GM12864 (cell line): Measurements from ENCODE around the gene WNT6.

Experiments used
- DNase-seq: peaks from one replicate; pipeline ENCODE4 v3.0.0-alpha.2; 2011; ENCODE audit warnings: low read depth
- H3K4me3 ChIP-seq: 2 replicates; pipeline ENCODE4 v1.5.1; 2011; ENCODE audit warnings: mild to moderate bottlenecking, low read depth, low read length, control low read depth
- CTCF ChIP-seq: IDR thresholded peaks from 2 replicates; pipeline ENCODE4 v1.5.1; 2011; ENCODE audit warnings: low read depth, mild to moderate bottlenecking, moderate library complexity, low read length, control low read depth, inconsistent platforms; ENCODE audit errors: missing control alignments

The WNT6 gene

GRCh38 chr2:218893349-218894150 is 33.9 kb downstream of the WNT6 start:
- TF ChIP-seq CTCF: no peak
- peak overlapping the region; percentile 75 for H3K4me3 ChIP-seq
- no peak for DNase-seq

- DNase-seq: no peak
- peak overlapping the region; percentile 75 for H3K4me3 ChIP-seq
- TF ChIP-seq CTCF: no peak
These were observed 34.7 kb downstream of the WNT6 start for GRCh38 chr2:218894151-218894879.

DNA sequence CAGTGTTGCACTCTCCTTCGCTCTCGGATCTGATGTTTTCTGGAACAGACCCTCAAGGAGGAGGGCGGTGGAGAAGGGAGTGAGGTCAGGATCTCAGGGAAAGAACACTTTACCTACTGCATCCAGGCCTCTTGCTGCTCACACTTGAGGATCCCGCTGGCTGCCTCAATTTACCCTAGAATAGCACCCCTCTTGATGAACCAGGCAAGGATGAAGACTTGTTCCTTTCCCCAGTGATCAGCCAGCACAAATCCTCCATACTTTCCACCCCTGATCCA is 35.2 kb downstream of the WNT6 start:
- DNase-seq: no peak
- H3K4me3 ChIP-seq: peak overlapping the region; percentile 75
- no peak for TF ChIP-seq CTCF

GRCh38 chr2:218895326-218895725 is 35.7 kb downstream of the WNT6 start:
- no peak for TF ChIP-seq CTCF
- DNase-seq: no peak
- no peak overlapping the region for H3K4me3 ChIP-seq

GRCh38 chr2:218895759-218896500 is 36.3 kb downstream of the WNT6 start:
- no peak for TF ChIP-seq CTCF
- no peak overlapping the region; the same call in 1 of the 2 replicates for H3K4me3 ChIP-seq
- DNase-seq: no peak

GRCh38 chr2:218896501-218897393 is 37.1 kb downstream of the WNT6 start:
- peak; percentile 14 for TF ChIP-seq CTCF
- DNase-seq: peak; percentile 77
- H3K4me3 ChIP-seq: peak overlapping the region; percentile 62
